HEK293 (cell line): Measurements from ENCODE around the gene ADRA1B.

Source experiments
- CTCF ChIA-PET: fragments of 350-600 bp; formaldehyde crosslinking; extraction: SDS; loops from one replicate; lab custom pipeline; 2021; ENCODE audit warnings: antibody characterized with exemption; lab: Yijun Ruan, JAX
- POLR2A ChIA-PET: fragments of 300-600 bp; formaldehyde crosslinking; extraction: SDS; loops from one replicate; lab custom pipeline; 2020; ENCODE audit warnings: antibody characterized with exemption, inconsistent platforms; lab: Yijun Ruan, JAX
- H3K27ac ChIP-seq: fragments of 200-500 bp; sonication (Bioruptor generic); 2 replicates; pipeline ENCODE4 v1.5.1; 2014; ENCODE audit warnings: low read depth, low read length, control low read depth, inconsistent platforms; ENCODE audit errors: extremely low read depth
- H3K36me3 ChIP-seq, 2 experiments: fragments of 200-500 bp in 1 of 2; sonication (Bioruptor generic) in 1 of 2; 1 replicate in 1 of 2; 2 replicates in 1 of 2; pipeline ENCODE4 v1.5.1; 2014 to 2017; ENCODE audit warnings: inconsistent platforms in 2 of 2, low read length in 2 of 2; ENCODE audit not compliant: control insufficient read depth in 2 of 2, insufficient read depth in 1 of 2
- H3K4me1 ChIP-seq: fragments of 200-500 bp; sonication (Bioruptor generic); 2 replicates; pipeline ENCODE4 v1.5.1; 2014; ENCODE audit warnings: mild to moderate bottlenecking, low read length, inconsistent platforms; ENCODE audit not compliant: control insufficient read depth, insufficient read depth
- H3K4me3 ChIP-seq: 2 replicates; pipeline ENCODE4 v1.5.1; 2011; ENCODE audit warnings: low read depth, mild to moderate bottlenecking, control low read depth, low read length, moderate library complexity
- H3K9me3 ChIP-seq: fragments of 200-500 bp; sonication (Bioruptor generic); 2 replicates; pipeline ENCODE4 v1.5.1; 2014; ENCODE audit warnings: low read depth, low read length, inconsistent platforms; ENCODE audit not compliant: control insufficient read depth, insufficient read depth
- HOXC10 ChIP-seq: sonication (generic); formaldehyde crosslinking; IDR thresholded peaks from 2 replicates; pipeline ENCODE4 v1.8.1; 2023; ENCODE audit warnings: mild to moderate bottlenecking, missing genetic modification reagents
- KLF10 ChIP-seq: fragments of 450-650 bp; IDR thresholded peaks from 2 replicates; pipeline ENCODE4 v1.5.1; 2018; ENCODE audit warnings: missing biosample characterization, mild to moderate bottlenecking, missing genetic modification characterization
- REPIN1 ChIP-seq: fragments of 450-650 bp; formaldehyde crosslinking; IDR thresholded peaks from 2 replicates; pipeline ENCODE4 v1.5.1; 2017; ENCODE audit warnings: missing biosample characterization, missing genetic modification characterization, low read depth
- SCRT2 ChIP-seq: fragments of 450-650 bp; formaldehyde crosslinking; IDR thresholded peaks from 2 replicates; pipeline ENCODE4 v1.5.1; 2016; ENCODE audit warnings: missing biosample characterization, missing genetic modification characterization
- ZBTB1 ChIP-seq: fragments of 450-650 bp; formaldehyde crosslinking; IDR thresholded peaks from 2 replicates; pipeline ENCODE4 v1.5.1; 2016; ENCODE audit warnings: missing biosample characterization, missing genetic modification characterization
- ZNF157 ChIP-seq: fragments of 450-650 bp; formaldehyde crosslinking; IDR thresholded peaks from 2 replicates; pipeline ENCODE4 v1.5.1; 2016; ENCODE audit warnings: missing biosample characterization, missing genetic modification characterization
- ZNF169 ChIP-seq: fragments of 450-650 bp; formaldehyde crosslinking; IDR thresholded peaks from 2 replicates; pipeline ENCODE4 v1.5.1; 2016; ENCODE audit warnings: missing biosample characterization, missing genetic modification characterization
- ZNF174 ChIP-seq: fragments of 450-650 bp; formaldehyde crosslinking; IDR thresholded peaks from 2 replicates; pipeline ENCODE4 v1.5.0; 2017; ENCODE audit warnings: missing biosample characterization, mild to moderate bottlenecking, missing genetic modification characterization
- ZNF248 ChIP-seq: fragments of 450-650 bp; formaldehyde crosslinking; IDR thresholded peaks from 2 replicates; pipeline ENCODE4 v1.5.1; 2017; ENCODE audit warnings: missing biosample characterization, missing genetic modification characterization
- ZNF366 ChIP-seq: fragments of 450-650 bp; formaldehyde crosslinking; conservative IDR thresholded peaks from 2 replicates; pipeline ENCODE4 v1.5.1; 2016; ENCODE audit warnings: missing biosample characterization, missing genetic modification characterization
- ZNF394 ChIP-seq: fragments of 450-650 bp; formaldehyde crosslinking; IDR thresholded peaks from 2 replicates; pipeline ENCODE4 v1.5.1; 2016; ENCODE audit warnings: missing biosample characterization, missing genetic modification characterization, mild to moderate bottlenecking, moderate library complexity, borderline replicate concordance
- ZNF623 ChIP-seq: fragments of 450-650 bp; formaldehyde crosslinking; IDR thresholded peaks from 2 replicates; pipeline ENCODE4 v1.5.1; 2016; ENCODE audit warnings: missing biosample characterization, missing genetic modification characterization
- ZNF677 ChIP-seq: fragments of 450-650 bp; IDR thresholded peaks from 2 replicates; pipeline ENCODE4 v1.5.0; 2018; ENCODE audit warnings: missing biosample characterization, mild to moderate bottlenecking, missing genetic modification characterization, moderate library complexity
- ZNF777 ChIP-seq: fragments of 450-650 bp; formaldehyde crosslinking; IDR thresholded peaks from 2 replicates; pipeline ENCODE4 v1.5.1; 2017; ENCODE audit warnings: missing biosample characterization, missing genetic modification characterization, borderline replicate concordance
- ZNF792 ChIP-seq: fragments of 450-650 bp; formaldehyde crosslinking; IDR thresholded peaks from 2 replicates; pipeline ENCODE4 v1.5.1; 2016; ENCODE audit warnings: missing biosample characterization, missing genetic modification characterization
- TF ChIP-seq, protein P1 (sequence below): fragments of 450-650 bp; formaldehyde crosslinking; IDR thresholded peaks from 2 replicates; pipeline ENCODE4 v1.5.1; 2016; ENCODE audit warnings: missing biosample characterization, missing genetic modification characterization
- TF ChIP-seq, protein P2 (sequence below): fragments of 450-650 bp; formaldehyde crosslinking; conservative IDR thresholded peaks from 2 replicates; pipeline ENCODE4 v1.5.1; 2016; ENCODE audit warnings: low read depth, missing biosample characterization, missing genetic modification characterization
- TF ChIP-seq, protein P3 (sequence below): fragments of 450-650 bp; formaldehyde crosslinking; IDR thresholded peaks from 2 replicates; pipeline ENCODE4 v1.5.1; 2016; ENCODE audit warnings: missing biosample characterization, missing genetic modification characterization
- TF ChIP-seq, protein P4 (sequence below): fragments of 450-650 bp; IDR thresholded peaks from 2 replicates; pipeline ENCODE4 v1.5.1; 2018; ENCODE audit warnings: missing biosample characterization, mild to moderate bottlenecking, missing genetic modification characterization

ADRA1B gene

DNA sequence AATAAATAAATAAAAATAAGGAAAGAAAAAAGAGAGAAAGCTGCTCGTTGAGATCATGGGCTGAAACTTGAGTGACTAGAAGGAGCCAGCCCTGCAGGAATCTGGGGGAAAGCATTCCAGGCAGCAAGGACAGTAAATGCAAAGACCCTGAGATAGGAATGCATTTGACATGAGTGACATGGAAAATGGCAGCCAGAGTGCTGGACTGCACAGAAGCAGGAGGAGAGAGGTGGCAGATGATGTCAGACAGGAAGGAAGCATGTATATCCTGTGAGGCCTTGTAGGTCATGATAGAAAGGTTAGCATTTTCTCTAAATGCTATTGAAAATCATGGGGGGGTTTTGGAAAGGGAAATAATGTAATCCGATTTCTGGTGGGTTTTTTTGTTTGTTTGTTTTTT, 29.1 kb downstream of the ADRA1B start:
- Histone ChIP-seq H3K36me3 (no peaks in the 10 kb centered on the region), H3K4me1 (no peaks in the 10 kb centered on the region), H3K27ac (no peak overlapping the region), H3K4me3 (no peak overlapping the region), H3K9me3 (no peaks in the 10 kb centered on the region)
- no peak for TF ChIP-seq ZNF394 (tag by site-specific recombination)
- no peak for TF ChIP-seq REPIN1 (tag by site-specific recombination)
- POLR2A ChIA-PET = no interaction called here
- CTCF ChIA-PET = no interaction called here

DNA sequence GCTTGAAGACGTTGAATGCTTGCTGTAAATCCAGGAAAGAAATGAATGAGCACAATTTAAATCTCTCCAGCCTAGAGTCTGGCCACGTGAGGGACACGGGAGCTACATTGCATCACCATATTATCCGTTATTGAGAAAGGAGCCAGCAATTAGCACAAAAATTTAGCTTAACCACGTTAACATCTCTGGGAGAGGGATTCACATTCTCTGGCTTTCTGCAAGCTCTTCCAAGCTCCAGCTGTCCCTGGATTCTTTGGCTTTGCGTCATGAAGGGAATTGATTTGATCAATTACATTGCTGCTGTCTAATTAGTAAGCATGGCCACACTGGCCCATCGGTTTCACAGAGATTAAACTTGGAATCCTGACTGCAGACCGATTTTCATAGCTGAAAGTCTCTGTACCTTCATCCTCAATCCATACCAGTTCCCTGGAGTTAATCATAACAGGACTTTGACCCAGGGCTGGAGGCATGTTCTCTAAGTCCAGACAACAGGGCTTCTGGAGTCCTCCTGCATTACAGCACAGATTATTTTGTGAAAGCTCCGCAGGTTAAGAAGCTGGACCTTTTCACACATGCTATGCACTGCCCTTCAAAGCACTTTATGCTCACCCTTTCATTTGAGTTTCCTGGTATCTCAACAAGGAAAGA, 31.6 kb downstream of the ADRA1B start:
- no peaks in the 10 kb centered on the region for H3K4me1 ChIP-seq
- no peak overlapping the region for H3K4me3 ChIP-seq
- TF ChIP-seq ZNF174 (tag by site-specific recombination) (no peak), ZNF777 (tag by site-specific recombination) (no peak)
- H3K36me3 ChIP-seq = no peaks in the 10 kb centered on the region
- CTCF ChIA-PET = interaction anchor here (0.6 kb wide), 1 partner anchor 76 kb away, joined by 3 read pairs; no protein-coding TSS in a partner anchor
- no peaks in the 10 kb centered on the region for H3K9me3 ChIP-seq
- no peak overlapping the region for H3K27ac ChIP-seq
- POLR2A ChIA-PET = interaction anchor here (0.6 kb wide), 1 partner anchor 463 kb away, joined by 3 read pairs; no protein-coding TSS in a partner anchor

DNA sequence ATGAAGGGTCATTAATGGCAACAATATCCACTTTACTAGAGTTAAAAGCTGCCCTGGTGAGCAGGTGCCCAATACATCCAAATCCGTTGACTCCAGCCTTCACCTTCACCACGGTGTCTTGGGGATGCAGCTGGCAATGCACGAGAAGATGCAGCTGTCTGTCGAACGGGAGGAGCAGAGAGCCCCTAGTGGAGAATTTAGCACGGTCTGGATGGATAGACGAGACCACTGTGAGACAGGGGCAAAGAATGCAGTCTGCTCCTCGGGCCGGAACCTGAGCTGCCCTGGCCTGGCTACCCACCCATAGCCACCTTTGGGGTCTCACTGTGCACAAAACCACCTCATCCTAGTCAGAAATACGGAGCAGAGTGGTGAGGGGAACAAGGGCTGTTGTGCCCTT, 35.1 kb downstream of the ADRA1B start:
- ChIA-PET CTCF (interaction anchor here (0.8 to 1.0 kb wide), 3 partner anchors 35 to 36 kb away, joined by 3 read pairs; no protein-coding TSS in a partner anchor), POLR2A (interaction anchor here (0.6 kb wide), 1 partner anchor 122 kb away, joined by 5 read pairs; no protein-coding TSS in a partner anchor)
- Histone ChIP-seq H3K4me3 (no peak overlapping the region), H3K36me3 (no peaks in the 10 kb centered on the region), H3K27ac (no peak overlapping the region), H3K9me3 (no peaks in the 10 kb centered on the region), H3K4me1 (no peaks in the 10 kb centered on the region)
- TF ChIP-seq ZNF157 (tag by site-specific recombination) = no peak
- TF ChIP-seq SCRT2 (tag by site-specific recombination) = no peak
- TF ChIP-seq ZNF248 (tag by site-specific recombination) = no peak
- no peak for TF ChIP-seq HOXC10 (CRISPR knock-in tag)
- TF ChIP-seq, protein P1, sequence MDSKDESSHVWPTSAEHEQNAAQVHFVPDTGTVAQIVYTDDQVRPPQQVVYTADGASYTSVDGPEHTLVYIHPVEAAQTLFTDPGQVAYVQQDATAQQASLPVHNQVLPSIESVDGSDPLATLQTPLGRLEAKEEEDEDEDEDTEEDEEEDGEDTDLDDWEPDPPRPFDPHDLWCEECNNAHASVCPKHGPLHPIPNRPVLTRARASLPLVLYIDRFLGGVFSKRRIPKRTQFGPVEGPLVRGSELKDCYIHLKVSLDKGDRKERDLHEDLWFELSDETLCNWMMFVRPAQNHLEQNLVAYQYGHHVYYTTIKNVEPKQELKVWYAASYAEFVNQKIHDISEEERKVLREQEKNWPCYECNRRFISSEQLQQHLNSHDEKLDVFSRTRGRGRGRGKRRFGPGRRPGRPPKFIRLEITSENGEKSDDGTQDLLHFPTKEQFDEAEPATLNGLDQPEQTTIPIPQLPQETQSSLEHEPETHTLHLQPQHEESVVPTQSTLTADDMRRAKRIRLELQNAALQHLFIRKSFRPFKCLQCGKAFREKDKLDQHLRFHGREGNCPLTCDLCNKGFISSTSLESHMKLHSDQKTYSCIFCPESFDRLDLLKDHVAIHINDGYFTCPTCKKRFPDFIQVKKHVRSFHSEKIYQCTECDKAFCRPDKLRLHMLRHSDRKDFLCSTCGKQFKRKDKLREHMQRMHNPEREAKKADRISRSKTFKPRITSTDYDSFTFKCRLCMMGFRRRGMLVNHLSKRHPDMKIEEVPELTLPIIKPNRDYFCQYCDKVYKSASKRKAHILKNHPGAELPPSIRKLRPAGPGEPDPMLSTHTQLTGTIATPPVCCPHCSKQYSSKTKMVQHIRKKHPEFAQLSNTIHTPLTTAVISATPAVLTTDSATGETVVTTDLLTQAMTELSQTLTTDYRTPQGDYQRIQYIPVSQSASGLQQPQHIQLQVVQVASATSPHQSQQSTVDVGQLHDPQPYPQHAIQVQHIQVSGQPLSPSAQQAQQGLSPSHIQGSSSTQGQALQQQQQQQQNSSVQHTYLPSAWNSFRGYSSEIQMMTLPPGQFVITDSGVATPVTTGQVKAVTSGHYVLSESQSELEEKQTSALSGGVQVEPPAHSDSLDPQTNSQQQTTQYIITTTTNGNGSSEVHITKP (tag by site-specific recombination) = no peak
- TF ChIP-seq, protein P2, sequence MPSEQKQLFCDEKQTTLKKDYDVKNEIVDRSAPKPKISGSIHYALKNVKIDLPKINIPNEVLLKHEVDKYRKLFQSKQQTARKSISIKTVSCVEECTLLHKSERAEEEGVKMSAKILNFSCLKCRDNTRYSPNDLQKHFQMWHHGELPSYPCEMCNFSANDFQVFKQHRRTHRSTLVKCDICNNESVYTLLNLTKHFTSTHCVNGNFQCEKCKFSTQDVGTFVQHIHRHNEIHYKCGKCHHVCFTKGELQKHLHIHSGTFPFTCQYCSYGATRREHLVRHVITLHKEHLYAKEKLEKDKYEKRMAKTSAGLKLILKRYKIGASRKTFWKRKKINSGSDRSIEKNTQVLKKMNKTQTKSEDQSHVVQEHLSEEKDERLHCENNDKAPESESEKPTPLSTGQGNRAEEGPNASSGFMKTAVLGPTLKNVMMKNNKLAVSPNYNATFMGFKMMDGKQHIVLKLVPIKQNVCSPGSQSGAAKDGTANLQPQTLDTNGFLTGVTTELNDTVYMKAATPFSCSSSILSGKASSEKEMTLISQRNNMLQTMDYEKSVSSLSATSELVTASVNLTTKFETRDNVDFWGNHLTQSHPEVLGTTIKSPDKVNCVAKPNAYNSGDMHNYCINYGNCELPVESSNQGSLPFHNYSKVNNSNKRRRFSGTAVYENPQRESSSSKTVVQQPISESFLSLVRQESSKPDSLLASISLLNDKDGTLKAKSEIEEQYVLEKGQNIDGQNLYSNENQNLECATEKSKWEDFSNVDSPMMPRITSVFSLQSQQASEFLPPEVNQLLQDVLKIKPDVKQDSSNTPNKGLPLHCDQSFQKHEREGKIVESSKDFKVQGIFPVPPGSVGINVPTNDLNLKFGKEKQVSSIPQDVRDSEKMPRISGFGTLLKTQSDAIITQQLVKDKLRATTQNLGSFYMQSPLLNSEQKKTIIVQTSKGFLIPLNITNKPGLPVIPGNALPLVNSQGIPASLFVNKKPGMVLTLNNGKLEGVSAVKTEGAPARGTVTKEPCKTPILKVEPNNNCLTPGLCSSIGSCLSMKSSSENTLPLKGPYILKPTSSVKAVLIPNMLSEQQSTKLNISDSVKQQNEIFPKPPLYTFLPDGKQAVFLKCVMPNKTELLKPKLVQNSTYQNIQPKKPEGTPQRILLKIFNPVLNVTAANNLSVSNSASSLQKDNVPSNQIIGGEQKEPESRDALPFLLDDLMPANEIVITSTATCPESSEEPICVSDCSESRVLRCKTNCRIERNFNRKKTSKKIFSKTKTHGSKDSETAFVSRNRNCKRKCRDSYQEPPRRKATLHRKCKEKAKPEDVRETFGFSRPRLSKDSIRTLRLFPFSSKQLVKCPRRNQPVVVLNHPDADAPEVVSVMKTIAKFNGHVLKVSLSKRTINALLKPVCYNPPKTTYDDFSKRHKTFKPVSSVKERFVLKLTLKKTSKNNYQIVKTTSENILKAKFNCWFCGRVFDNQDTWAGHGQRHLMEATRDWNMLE (tag by site-specific recombination) = no peak
- no peak for TF ChIP-seq ZNF366 (tag by site-specific recombination)
- TF ChIP-seq ZBTB1 (tag by site-specific recombination) = no peak
- TF ChIP-seq ZNF792 (tag by site-specific recombination) = no peak
- no peak for TF ChIP-seq ZNF623
- TF ChIP-seq, protein P3, sequence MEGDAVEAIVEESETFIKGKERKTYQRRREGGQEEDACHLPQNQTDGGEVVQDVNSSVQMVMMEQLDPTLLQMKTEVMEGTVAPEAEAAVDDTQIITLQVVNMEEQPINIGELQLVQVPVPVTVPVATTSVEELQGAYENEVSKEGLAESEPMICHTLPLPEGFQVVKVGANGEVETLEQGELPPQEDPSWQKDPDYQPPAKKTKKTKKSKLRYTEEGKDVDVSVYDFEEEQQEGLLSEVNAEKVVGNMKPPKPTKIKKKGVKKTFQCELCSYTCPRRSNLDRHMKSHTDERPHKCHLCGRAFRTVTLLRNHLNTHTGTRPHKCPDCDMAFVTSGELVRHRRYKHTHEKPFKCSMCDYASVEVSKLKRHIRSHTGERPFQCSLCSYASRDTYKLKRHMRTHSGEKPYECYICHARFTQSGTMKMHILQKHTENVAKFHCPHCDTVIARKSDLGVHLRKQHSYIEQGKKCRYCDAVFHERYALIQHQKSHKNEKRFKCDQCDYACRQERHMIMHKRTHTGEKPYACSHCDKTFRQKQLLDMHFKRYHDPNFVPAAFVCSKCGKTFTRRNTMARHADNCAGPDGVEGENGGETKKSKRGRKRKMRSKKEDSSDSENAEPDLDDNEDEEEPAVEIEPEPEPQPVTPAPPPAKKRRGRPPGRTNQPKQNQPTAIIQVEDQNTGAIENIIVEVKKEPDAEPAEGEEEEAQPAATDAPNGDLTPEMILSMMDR (tag by site-specific recombination) = no peak
- TF ChIP-seq ZNF677 (tag by site-specific recombination) = no peak
- no peak for TF ChIP-seq ZNF169
- TF ChIP-seq, protein P4, sequence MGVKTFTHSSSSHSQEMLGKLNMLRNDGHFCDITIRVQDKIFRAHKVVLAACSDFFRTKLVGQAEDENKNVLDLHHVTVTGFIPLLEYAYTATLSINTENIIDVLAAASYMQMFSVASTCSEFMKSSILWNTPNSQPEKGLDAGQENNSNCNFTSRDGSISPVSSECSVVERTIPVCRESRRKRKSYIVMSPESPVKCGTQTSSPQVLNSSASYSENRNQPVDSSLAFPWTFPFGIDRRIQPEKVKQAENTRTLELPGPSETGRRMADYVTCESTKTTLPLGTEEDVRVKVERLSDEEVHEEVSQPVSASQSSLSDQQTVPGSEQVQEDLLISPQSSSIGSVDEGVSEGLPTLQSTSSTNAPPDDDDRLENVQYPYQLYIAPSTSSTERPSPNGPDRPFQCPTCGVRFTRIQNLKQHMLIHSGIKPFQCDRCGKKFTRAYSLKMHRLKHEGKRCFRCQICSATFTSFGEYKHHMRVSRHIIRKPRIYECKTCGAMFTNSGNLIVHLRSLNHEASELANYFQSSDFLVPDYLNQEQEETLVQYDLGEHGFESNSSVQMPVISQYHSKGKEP (tag by site-specific recombination) = no peak
- no peak for TF ChIP-seq KLF10 (tag by site-specific recombination)
